Limb (tissue), 2 donors: ENCODE data around the gene GUCY1A2.

Experiments used
- DNase-seq, 2 donors: peaks; one replicate each; pipeline ENCODE4 v3.0.0-alpha.2; 2016; ENCODE audit errors: extremely low spot score in 2 of 2

GUCY1A2 gene

GRCh38 chr11:106745941-106746340, 272.3 kb downstream of the GUCY1A2 start:
- DNase-seq: no peak

DNA sequence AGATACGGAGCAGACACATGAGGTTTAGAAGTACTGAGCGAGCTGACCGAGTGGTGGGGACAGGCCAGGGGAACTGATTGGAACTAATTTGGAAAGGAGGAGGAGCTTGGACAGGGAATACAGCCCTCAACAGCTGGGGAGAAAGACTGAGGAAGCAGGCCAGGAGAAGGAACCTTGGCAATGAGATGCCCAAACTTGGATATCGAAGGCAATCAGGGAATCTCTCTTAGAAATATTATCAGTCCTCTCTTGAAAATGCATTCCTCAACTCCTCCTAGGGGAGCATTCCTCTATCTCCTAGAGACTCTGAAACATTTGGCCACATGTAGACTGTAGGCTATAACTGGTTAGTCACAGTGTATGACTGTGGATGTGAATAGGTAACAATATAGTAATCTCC, 284.6 kb downstream of the GUCY1A2 start:
- no peak for DNase-seq

DNA sequence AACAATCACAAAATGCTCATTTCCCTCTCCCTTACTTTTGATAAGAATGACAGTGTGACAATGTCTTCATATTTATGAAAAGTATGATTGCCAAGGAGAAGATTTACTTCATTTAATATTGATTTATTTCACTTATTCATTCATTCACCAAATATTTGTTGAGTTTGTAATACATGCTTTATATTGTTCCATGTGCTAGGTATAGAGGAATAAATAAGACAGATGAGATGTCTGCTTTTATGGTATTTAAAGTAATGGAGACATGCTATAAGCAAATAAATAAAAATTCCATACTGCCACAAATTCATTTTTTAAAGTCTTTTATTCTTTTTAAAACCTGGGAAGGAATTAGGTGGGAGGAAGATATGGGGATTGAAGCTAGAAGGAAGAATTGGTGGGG, 289.4 kb downstream of the GUCY1A2 start:
- DNase-seq: no peak

- no peak for DNase-seq
These were observed 289.9 kb downstream of the GUCY1A2 start for GRCh38 chr11:106728379-106728778.

DNA sequence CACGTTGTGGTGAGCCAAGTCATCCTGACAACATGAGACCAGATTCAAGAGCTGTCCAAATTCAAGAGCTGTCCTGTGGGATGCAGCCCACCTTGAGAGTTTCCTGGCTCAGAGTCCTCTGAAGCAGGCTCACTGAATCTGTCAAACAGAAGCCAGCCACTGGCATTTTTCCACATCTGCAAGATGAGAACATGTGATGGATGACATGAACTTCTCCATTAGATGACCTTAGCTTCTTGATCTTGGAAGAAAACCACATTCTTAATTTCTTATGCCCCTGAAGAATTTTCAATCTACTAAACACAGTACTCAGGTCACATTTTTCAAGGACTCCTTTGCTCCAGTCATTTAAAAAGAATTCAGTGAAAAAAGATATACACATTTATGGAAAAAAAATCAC, 291.0 kb downstream of the GUCY1A2 start:
- no peak for DNase-seq

DNA sequence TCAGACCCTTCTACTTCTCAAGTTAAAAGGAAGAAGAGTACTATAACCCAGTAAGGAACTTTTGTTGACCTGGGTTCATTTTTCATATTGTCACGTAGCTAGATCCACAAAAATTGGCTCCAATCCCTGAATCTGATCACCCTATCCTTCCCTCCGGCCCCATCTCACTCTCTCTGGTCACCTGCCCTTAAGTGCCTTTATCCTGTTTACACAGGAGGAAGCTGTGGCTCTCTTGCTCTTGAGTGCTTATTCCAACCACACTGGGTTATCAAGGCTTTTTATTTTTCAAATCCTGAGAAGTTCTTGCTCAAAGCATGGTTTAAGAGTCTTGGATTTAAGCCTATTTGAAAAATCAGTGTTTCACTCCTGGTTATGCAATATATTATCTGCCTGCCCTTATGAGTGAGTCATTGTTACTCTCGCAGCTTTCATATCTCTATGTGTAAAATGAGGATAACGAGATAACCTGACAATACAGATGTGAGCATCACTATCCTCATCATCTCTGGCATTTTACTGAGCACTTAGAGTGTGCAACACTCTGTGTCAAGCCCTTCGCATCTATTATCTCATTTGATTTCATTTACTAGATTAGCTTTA, 293.9 kb downstream of the GUCY1A2 start:
- no peak for DNase-seq

GRCh38 chr11:106723071-106723470, 295.2 kb downstream of the GUCY1A2 start:
- DNase-seq: no peak

DNA sequence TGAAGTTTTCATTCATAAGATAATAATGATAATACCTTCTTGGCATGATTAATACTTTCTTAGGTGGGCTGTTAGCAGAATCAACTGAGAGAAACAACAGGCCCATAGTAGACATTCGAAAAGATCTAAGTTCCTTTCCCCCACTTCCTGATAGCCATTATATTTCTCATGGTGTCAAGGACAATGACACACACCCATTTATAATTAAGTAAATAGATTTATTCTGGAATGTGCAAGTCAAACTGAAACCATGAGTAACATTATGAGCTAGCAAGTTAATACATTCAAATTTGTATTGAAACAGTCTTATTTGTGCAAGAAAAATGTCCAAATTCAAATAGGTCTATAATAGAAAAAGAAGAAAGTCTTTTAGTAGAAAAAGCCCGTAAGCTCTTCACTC, 301.1 kb downstream of the GUCY1A2 start:
- no peak for DNase-seq

- DNase-seq: no peak
These were observed 304.1 kb downstream of the GUCY1A2 start for GRCh38 chr11:106714199-106714598.

DNA sequence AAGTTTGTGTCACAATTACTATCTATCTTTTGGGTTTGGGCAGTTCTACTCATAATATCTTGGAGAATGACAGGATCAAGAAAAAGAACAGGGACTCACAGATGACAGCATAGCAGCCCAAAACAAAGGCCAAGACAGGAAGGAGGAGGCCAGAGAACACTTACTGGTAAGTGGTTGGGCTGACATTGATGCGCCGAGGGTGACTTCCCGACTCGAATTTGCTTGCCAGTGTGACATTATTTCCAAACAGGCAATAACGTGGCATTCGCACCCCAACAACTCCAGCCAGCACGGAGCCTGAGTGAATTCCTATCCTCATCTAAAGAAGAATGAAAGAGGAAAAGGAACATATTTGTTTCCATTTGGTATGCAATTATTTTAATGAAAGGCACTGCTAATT, 309.9 kb downstream of the GUCY1A2 start:
- DNase-seq: no peak

DNA sequence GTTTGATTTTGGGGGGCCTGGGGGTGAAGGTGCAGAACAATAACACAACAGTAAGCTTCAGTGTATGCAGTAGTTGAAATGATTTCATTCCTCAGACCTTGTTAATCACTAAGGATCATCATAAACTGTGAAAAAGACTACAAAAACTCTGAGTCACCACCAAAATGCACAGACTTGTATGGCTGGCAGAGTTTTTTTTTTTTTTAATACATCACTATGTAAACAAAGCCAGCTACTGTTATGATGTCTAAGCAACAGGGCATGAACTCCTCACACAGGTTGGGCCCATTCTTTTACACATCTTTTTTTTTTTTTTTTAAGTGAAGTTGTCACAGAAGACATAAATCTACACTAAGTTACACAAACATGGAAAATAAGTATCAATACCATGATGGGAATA, 311.9 kb downstream of the GUCY1A2 start:
- DNase-seq: no peak

- DNase-seq: no peak
These were observed 315.5 kb downstream of the GUCY1A2 start for GRCh38 chr11:106702805-106703204.

DNA sequence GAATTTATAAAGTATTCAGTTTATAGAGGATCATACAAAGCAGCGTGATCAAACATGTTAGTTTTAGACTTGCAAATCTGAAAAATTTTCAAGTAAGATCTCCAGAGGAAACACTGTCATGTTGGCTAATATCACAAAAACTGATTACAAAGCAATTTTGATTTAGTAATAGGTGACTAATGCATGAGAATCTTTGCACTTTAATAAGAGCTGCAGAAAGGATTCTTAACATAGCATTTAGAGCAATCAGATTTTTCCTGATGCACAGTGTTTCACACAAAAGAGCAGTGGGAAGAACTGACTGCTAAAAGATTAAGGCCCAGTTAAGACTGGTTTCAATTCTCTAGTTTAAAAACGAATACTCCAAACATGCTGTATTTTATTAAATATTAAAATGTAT, 321.2 kb downstream of the GUCY1A2 start:
- no peak for DNase-seq

- no peak for DNase-seq
These were observed 322.8 kb downstream of the GUCY1A2 start for GRCh38 chr11:106695506-106695905.

DNA sequence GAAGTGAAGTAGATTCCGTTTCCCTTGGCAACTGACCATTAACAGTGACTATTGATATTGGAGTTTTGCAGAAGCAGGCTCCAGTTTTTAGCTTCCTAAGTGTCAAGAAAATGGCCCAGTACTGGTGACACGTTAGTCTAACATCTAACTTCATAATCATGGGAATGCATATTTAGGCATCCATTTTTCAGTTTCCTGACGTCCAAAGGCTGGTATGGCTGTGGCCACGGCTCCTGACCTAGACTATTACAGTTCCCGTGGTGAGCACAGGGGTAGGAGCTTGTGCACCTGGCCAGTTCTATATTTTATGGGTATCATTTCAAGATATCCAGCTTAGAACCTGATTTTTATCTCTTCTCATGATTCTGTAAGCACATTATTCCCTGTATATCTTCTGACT, 323.8 kb downstream of the GUCY1A2 start:
- no peak for DNase-seq

DNA sequence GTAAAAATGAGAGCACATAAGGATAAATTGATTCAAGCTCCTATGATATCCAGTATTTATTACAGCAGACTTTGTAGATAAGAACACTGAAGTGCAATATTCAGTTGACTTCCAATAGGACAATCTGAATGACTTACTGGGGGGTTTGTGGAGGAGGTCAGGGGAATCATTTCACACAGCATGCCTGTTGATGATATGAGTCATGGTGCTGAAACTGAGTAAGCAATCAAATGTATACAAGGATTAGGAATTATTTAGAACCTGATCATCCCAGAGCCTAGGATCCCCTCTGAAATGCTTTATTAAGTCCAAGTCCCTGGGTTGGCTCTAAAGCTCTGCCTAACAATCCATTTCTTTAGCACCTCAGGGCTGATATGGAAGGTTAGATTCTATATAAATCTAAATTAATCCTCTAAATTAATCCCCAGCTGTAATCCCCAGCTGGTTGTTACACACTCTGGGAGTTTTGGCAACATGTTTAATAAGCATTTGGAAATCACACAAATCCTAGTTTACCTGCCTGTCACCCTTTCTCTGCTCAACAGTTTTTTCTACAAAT, 326.4 kb downstream of the GUCY1A2 start:
- DNase-seq: no peak

GRCh38 chr11:106690923-106691322, 327.4 kb downstream of the GUCY1A2 start:
- DNase-seq: no peak

- no peak for DNase-seq
These were observed 333.3 kb downstream of the GUCY1A2 start for GRCh38 chr11:106684944-106685343.

GRCh38 chr11:106683435-106683834, 334.8 kb downstream of the GUCY1A2 start:
- no peak for DNase-seq

GRCh38 chr11:106681435-106681834, 336.8 kb downstream of the GUCY1A2 start:
- DNase-seq: no peak

DNA sequence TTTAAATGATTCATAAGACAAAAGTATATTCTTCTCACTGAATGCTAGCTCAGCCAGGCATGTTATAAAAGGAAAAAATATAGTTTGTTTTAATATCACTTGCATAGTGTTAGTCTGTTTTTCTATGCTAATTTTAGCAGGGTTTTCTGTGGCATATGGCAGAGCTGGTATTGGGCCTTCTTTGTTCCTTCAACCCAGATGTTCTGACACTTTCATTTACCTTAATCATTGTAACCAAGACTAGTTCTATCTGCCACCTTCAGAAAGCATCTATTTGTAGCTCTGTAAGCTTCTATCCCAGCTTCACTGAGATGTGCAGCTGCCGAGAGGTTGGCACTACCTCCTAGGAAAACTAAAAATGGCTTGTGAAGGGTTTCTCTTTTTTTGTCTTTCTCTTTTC, 338.7 kb downstream of the GUCY1A2 start:
- no peak for DNase-seq

DNA sequence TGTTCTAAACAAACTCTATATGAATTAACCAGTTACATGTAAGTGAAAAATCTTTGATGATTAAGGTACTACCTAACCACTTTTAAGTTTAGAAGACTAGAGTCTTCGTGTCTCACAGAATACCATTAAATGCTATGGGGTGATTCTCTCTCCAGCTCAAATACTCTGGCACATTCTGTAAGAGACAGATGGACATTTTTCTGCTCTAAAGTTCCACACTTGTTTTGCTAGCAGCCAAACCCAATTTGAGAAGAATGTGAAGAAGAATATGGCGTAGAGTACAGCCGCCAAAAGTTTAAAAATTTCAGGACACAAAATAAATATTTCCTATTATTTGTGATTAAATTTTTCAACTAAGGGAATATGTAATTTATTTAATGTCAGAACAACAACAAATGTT, 339.1 kb downstream of the GUCY1A2 start:
- no peak for DNase-seq

DNA sequence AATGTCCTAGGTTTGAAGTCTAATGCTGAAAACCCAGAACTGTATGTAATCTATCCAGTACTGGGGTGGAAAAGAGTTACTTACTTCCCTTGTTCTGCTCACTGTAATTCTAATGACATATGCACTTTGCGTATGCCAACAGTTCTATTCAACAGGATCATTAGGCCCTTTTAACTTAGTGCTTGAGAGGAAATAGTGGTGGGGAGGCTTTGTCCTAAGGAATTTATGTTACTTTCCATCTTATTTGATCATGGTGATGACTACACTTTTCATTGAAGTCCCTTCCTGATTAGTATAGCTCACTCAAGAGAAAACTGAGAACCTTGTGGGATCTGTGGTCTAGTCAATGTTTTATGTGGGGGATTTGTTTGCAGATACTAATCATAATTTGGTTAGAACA, 348.2 kb downstream of the GUCY1A2 start:
- no peak for DNase-seq

- DNase-seq: no peak
These were observed 350.1 kb downstream of the GUCY1A2 start for GRCh38 chr11:106668147-106668546.
